SH-SY5Y (cell line): ENCODE data around the gene HOXC12.

ENCODE experiments used
- GATA2 ChIP-seq: IDR thresholded peaks from 2 replicates; pipeline ENCODE4 v1.6.1; 2011; ENCODE audit warnings: mild to moderate bottlenecking, low read depth, low read length
- GATA3 ChIP-seq: IDR thresholded peaks from 2 replicates; pipeline ENCODE4 v1.6.1; 2011; ENCODE audit warnings: low read depth, mild to moderate bottlenecking, low read length, moderate library complexity

GRCh38 chr12:53991077-53991460 is 36.4 kb downstream of the HOXC12 start:
- TF ChIP-seq GATA2 (no peak), GATA3 (no peak)
